Left ventricle myocardium inferior (tissue), 1 donor: Measurements from ENCODE around the gene GPC2. TPM values are rescaled to one million over a fixed set of nuclear protein-coding genes. Genes with fewer than 3 reads are reported as not detected.

ENCODE experiments used
- DNase-seq: peaks from one replicate; pipeline ENCODE4 v3.0.0-alpha.2; 2020
- H3K27ac ChIP-seq: fragments of 200-600 bp; replicated peaks from 2 replicates; pipeline ENCODE4 v1.8.0; 2021
- H3K27me3 ChIP-seq: fragments of 200-600 bp; 2 replicates; pipeline ENCODE4 v1.8.0; 2021; ENCODE audit warnings: low read depth
- H3K36me3 ChIP-seq: fragments of 200-600 bp; 2 replicates; pipeline ENCODE4 v1.8.0; 2021
- H3K4me1 ChIP-seq: fragments of 200-600 bp; 2 replicates; pipeline ENCODE4 v1.8.0; 2021
- H3K4me3 ChIP-seq: fragments of 200-600 bp; 2 replicates; pipeline ENCODE4 v1.8.0; 2021; ENCODE audit warnings: mild to moderate bottlenecking, moderate library complexity
- H3K9me3 ChIP-seq: fragments of 200-600 bp; replicated peaks from 2 replicates; pipeline ENCODE4 v1.8.0; 2021
- intact Hi-C: fragments of 100-400 bp; cut with micrococcal nuclease; formaldehyde crosslinking; loops from one replicate; pipeline ENCODE4 v1.11.0; 2022
- microRNA-seq: library from miRNA; unstranded; fragments of <30 nt; microRNA quantifications from one replicate; pipeline ENCODE4 v1.2.0, GENCODE V29; 2020
- total RNA-seq: library from RNA; stranded (reverse); fragmentation: NEBNext Ultra II Directional; extraction: Animal tissue kit (Norgen Biotek cat#: 25700); gene quantifications from one replicate; pipeline ENCODE4 v1.2.1, GENCODE V29; 2021
- TF ChIP-seq, protein P1 (sequence below): fragments of 200-600 bp; IDR thresholded peaks from 2 replicates; pipeline ENCODE4 v1.8.0; 2021; ENCODE audit warnings: antibody characterized with exemption, mild to moderate bottlenecking, borderline replicate concordance
- donor health status: DM: no; HTN: yes; CAD: no; lungs with severe emphysema.

The GPC2 gene
- total RNA-seq, 1 donor from 2014 or later = 0.25 TPM

DNA sequence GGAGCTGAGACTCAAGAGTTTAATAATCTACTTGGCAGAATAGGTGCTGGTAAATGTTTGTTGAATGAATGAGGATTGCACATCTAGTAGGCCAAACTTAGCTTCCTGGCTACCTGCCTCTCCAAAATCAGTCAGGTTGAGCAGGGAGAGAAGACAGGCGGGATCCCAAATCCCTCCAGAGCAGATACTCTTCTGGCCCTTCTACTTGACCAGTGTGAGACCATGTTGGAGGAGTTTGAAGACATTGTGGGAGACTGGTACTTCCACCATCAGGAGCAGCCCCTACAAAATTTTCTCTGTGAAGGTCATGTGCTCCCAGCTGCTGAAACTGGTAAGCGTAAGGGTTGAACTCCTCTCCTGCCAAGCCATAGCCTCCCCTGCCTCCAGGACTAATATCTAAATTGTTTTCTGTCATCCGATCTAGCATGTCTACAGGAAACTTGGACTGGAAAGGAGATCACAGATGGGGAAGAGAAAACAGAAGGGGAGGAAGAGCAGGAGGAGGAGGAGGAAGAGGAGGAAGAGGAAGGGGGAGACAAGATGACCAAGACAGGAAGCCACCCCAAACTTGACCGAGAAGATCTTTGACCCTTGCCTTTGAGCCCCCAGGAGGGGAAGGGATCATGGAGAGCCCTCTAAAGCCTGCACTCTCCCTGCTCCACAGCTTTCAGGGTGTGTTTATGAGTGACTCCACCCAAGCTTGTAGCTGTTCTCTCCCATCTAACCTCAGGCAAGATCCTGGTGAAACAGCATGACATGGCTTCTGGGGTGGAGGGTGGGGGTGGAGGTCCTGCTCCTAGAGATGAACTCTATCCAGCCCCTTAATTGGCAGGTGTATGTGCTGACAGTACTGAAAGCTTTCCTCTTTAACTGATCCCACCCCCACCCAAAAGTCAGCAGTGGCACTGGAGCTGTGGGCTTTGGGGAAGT, 52.6 kb downstream of the GPC2 start:
- Histone ChIP-seq H3K27me3 (no peaks in the 10 kb centered on the region), H3K4me1 (peaks cover 50% of the 10 kb centered on the region), H3K9me3 (no peaks in the 10 kb centered on the region), H3K27ac (no peak overlapping the region), H3K4me3 (no peak overlapping the region), H3K36me3 (peaks cover 6% of the 10 kb centered on the region)
- TF ChIP-seq, protein P1, sequence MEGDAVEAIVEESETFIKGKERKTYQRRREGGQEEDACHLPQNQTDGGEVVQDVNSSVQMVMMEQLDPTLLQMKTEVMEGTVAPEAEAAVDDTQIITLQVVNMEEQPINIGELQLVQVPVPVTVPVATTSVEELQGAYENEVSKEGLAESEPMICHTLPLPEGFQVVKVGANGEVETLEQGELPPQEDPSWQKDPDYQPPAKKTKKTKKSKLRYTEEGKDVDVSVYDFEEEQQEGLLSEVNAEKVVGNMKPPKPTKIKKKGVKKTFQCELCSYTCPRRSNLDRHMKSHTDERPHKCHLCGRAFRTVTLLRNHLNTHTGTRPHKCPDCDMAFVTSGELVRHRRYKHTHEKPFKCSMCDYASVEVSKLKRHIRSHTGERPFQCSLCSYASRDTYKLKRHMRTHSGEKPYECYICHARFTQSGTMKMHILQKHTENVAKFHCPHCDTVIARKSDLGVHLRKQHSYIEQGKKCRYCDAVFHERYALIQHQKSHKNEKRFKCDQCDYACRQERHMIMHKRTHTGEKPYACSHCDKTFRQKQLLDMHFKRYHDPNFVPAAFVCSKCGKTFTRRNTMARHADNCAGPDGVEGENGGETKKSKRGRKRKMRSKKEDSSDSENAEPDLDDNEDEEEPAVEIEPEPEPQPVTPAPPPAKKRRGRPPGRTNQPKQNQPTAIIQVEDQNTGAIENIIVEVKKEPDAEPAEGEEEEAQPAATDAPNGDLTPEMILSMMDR = no peak
- no peak for DNase-seq
- intact Hi-C loops = no loop called here

DNA sequence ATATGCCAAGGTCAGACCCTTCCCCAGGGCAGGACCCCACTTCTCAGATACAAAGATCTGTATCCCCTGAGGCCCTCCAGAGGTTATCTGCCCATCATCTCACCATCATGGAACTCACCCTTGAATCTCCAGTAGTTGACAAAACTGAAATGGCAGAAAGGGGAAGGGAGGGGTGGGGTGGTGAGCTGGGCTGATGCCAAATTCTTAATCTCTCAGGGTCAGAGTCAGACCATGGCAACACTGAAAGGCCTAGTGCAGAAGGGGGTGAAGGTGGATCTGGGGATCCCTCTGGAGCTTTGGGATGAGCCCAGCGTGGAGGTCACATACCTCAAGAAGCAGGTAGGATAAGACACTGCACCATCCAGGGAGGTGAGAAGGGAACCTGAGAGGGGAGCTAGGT, 54.6 kb downstream of the GPC2 start:
- DNase-seq = no peak
- Histone ChIP-seq H3K4me1 (peaks cover 54% of the 10 kb centered on the region), H3K27me3 (no peaks in the 10 kb centered on the region), H3K27ac (no peak overlapping the region), H3K36me3 (peaks cover 6% of the 10 kb centered on the region), H3K9me3 (no peaks in the 10 kb centered on the region), H3K4me3 (no peak overlapping the region)
- intact Hi-C loops = no loop called here
- TF ChIP-seq, protein P1 = no peak

- Histone ChIP-seq H3K27ac (no peak overlapping the region), H3K27me3 (no peaks in the 10 kb centered on the region), H3K9me3 (no peaks in the 10 kb centered on the region), H3K4me3 (no peak overlapping the region), H3K4me1 (peaks cover 49% of the 10 kb centered on the region), H3K36me3 (peaks cover 6% of the 10 kb centered on the region)
- TF ChIP-seq, protein P1 = no peak
- intact Hi-C loops = no loop called here
- no peak for DNase-seq
These were observed 55.1 kb downstream of the GPC2 start for GRCh38 chr7:100122067-100122466.

DNA sequence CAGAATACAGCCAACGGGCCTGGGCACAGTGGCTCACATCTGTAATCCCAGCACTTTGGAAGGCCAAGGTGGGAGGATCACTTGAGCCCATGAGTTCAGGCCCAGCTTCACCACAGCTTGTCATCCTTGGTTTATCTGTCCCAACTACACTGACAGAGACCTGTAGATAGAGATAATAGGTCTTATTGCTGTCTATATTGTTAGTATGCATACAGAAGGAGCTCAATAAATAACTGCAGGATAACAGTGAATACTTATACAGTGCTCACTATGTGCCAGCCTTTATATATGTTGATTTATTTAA, 56.5 kb downstream of the GPC2 start:
- Histone ChIP-seq H3K36me3 (peaks cover 6% of the 10 kb centered on the region), H3K4me3 (peak overlapping the region; percentile 97), H3K27me3 (no peaks in the 10 kb centered on the region), H3K4me1 (peaks cover 36% of the 10 kb centered on the region), H3K9me3 (no peaks in the 10 kb centered on the region), H3K27ac (peak overlapping the region; percentile 97)
- DNase-seq = no peak
- TF ChIP-seq, protein P1 = no peak
- intact Hi-C loops = no loop called here

DNA sequence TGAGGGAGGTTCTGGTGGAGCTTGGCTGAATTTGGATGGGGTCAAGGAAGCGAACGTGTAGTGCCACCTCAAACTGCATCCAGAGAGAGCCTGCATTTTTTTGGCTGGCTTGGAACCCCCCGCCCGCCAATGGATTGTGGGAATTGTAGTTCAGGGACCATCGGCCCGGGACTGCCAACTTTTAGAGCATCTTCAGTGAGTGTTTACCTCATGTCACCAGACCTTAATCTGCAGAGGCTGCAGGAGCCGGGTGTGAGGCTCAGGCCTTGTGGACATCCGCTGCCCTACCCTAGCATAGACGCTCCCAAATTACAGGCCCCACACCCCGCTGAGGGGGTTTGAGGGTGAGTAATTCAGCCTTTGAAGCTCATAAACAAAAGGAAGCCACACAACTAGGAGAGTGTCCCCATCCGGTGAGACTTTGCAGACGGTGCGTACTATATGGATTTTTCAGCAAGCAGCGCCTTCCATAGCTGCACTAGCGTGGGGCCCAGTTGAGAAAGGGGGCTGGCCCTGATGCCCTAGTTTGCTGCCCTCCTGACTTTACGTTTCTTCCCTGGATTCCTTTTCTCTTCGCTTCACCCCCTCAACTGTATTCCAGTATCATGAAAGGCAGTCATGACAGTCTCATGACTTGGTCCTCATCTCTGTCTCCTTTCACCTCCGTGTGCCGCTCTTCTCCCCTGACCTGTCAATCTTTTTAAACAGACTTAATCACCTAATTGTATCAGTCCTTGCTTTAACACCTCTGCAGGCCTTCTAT, 57.0 kb downstream of the GPC2 start:
- peak; percentile 60 for DNase-seq
- H3K4me1 ChIP-seq = peaks cover 33% of the 10 kb centered on the region
- peak overlapping the region; percentile 97 for H3K27ac ChIP-seq
- H3K27me3 ChIP-seq = no peaks in the 10 kb centered on the region
- peak overlapping the region; percentile 97 for H3K4me3 ChIP-seq
- TF ChIP-seq, protein P1 = no peak
- H3K36me3 ChIP-seq = peaks cover 6% of the 10 kb centered on the region
- intact Hi-C loops = no loop called here
- no peaks in the 10 kb centered on the region for H3K9me3 ChIP-seq

Small RNAs within 50 kb of the gene (microRNA-seq; reads per million reads assigned to microRNA genes)
- not detected for gene MIR4658

Other genes with a start within 250 kb of the GPC2 start
- 0.27 TPM for gene GJC3, start 247.8 kb downstream of the GPC2 start, total RNA-seq
- 85.5 TPM for gene AZGP1, start 201.3 kb downstream of the GPC2 start, total RNA-seq
- gene ZKSCAN1, start 161.8 kb downstream of the GPC2 start, total RNA-seq = 37.1 TPM
- 6.4 TPM for gene ZSCAN21, start 127.6 kb downstream of the GPC2 start, total RNA-seq
- 12.9 TPM for gene ZNF3, start 95.7 kb downstream of the GPC2 start, total RNA-seq
- gene COPS6, start 88.4 kb downstream of the GPC2 start, total RNA-seq = 114 TPM
- 21.1 TPM for gene MCM7, start 76.0 kb downstream of the GPC2 start, total RNA-seq
- 11.8 TPM for gene AP4M1, start 75.7 kb downstream of the GPC2 start, total RNA-seq
- gene TAF6, start 58.0 kb downstream of the GPC2 start, total RNA-seq = 34.1 TPM
- 8.5 TPM for gene CNPY4, start 57.7 kb downstream of the GPC2 start, total RNA-seq
- 2.0 TPM for gene MBLAC1, start 50.4 kb downstream of the GPC2 start, total RNA-seq
- gene LAMTOR4, start 28.5 kb downstream of the GPC2 start, total RNA-seq = 100 TPM
- gene TRAPPC14, start 18.7 kb downstream of the GPC2 start, total RNA-seq = 7.1 TPM
- 1.5 TPM for gene GAL3ST4, start 8.8 kb downstream of the GPC2 start, total RNA-seq
- gene STAG3, start 537 bp upstream of the GPC2 start, total RNA-seq = 0.74 TPM
- not detected for gene PVRIG, start 42.6 kb upstream of the GPC2 start, total RNA-seq
- not detected for gene SPDYE3, start 130.3 kb upstream of the GPC2 start, total RNA-seq
- 10.6 TPM for gene PILRB, start 180.7 kb upstream of the GPC2 start, total RNA-seq
- 2.0 TPM for gene PILRA, start 196.1 kb upstream of the GPC2 start, total RNA-seq